K562 (cell line): ENCODE results near the gene VPS18. TPM values are rescaled to one million over a fixed set of nuclear protein-coding genes. Genes with fewer than 3 reads are reported as not detected.

Source experiments
- ATAC-seq: fragments of 200-7000 bp; cut with Tn5 transposase; 3 replicates; pipeline ENCODE4 v1.9.1; 2020; ENCODE audit warnings: moderate library complexity
- BruUV-seq: library from RNA; stranded (reverse); fragments of 400-500 nt; replicated peaks from 2 replicates; lab custom pipeline; 2021; lab: Mats Ljungman, UMichigan
- CTCF ChIA-PET: fragments of 300-600 bp; formaldehyde crosslinking; extraction: SDS; loops from one replicate; lab custom pipeline; 2021; ENCODE audit warnings: low intra/inter-chr PET ratio; lab: Yijun Ruan, JAX
- POLR2A ChIA-PET: fragments of 300-600, 350-650 bp; sonication (Branson Sonifier 250); formaldehyde crosslinking; extraction: SDS; loops from one replicate; lab custom pipeline; 2021; ENCODE audit warnings: antibody characterized with exemption, inconsistent platforms; lab: Yijun Ruan, JAX
- DNase-seq, 4 experiments: peaks; one replicate each; pipeline versions ENCODE4 v3.0.0 to v3.0.0-alpha.2; 2011 to 2018; ENCODE audit warnings: low spot score in 3 of 4, mixed read lengths in 3 of 4; ENCODE audit errors: extremely low read depth in 1 of 4
- FAIRE-seq: peaks from 2 replicates; lab custom pipeline; 2011; peaks lifted over from hg19 to GRCh38; lab: Jason Lieb, UNC
- H2AFZ ChIP-seq: 2 replicates; pipeline ENCODE4 v1.6.0; 2011; ENCODE audit warnings: low read depth, low read length, control low read depth, inconsistent platforms
- H3K27ac ChIP-seq: fragments of 200-600 bp; 3 replicates; pipeline ENCODE4 v1.8.0; 2011; ENCODE audit warnings: low read depth, mild to moderate bottlenecking, control low read depth, inconsistent platforms, low read length, moderate library complexity, mixed read lengths; ENCODE audit errors: extremely low read depth
- H3K27me3 ChIP-seq, 2 experiments: fragments of 300-600 bp in 1 of 2; 2 replicates in 1 of 2; 3 replicates in 1 of 2; pipeline versions ENCODE4 v1.6.0 to v1.8.0; 2011; ENCODE audit warnings: inconsistent platforms in 2 of 2, low read length in 2 of 2, mild to moderate bottlenecking in 1 of 2, mixed read lengths in 1 of 2, moderate library complexity in 1 of 2; ENCODE audit not compliant: control insufficient read depth in 2 of 2, insufficient read depth in 2 of 2
- H3K36me3 ChIP-seq: fragments of 300-600 bp; 3 replicates; pipeline ENCODE4 v1.8.0; 2011; ENCODE audit warnings: mild to moderate bottlenecking, low read length, inconsistent platforms; ENCODE audit not compliant: control insufficient read depth, insufficient read depth
- H3K4me1 ChIP-seq, 2 experiments: fragments of 200-600 bp in 1 of 2; replicated peaks in 1 of 2; 2 replicates in 1 of 2; 3 replicates in 1 of 2; pipeline versions ENCODE4 v1.5.1 to v1.8.0; 2011; ENCODE audit warnings: inconsistent platforms in 2 of 2, low read length in 2 of 2, mild to moderate bottlenecking in 1 of 2, mixed read lengths in 1 of 2, moderate library complexity in 1 of 2; ENCODE audit not compliant: control insufficient read depth in 2 of 2, insufficient read depth in 2 of 2
- H3K4me2 ChIP-seq: 2 replicates; pipeline ENCODE4 v1.6.1; 2011; ENCODE audit warnings: low read length, control low read depth, inconsistent platforms, mixed read lengths; ENCODE audit not compliant: insufficient read depth
- H3K4me3 ChIP-seq: fragments of 200-600 bp; sonication (generic), shearing (Covaris generic); 2 replicates; pipeline ENCODE4 v1.5.1; 2016; ENCODE audit warnings: control low read depth, inconsistent platforms
- H3K79me2 ChIP-seq: fragments of 200-600 bp; 3 replicates; pipeline ENCODE4 v1.8.0; 2011; ENCODE audit warnings: low read length, inconsistent platforms; ENCODE audit not compliant: control insufficient read depth, insufficient read depth
- H3K9ac ChIP-seq, 2 experiments: 2 replicates each; pipeline versions ENCODE4 v1.6.0 to v1.6.1; 2011; ENCODE audit warnings: low read depth in 2 of 2, low read length in 2 of 2, control low read depth in 1 of 2, inconsistent platforms in 1 of 2, mild to moderate bottlenecking in 1 of 2, mixed read lengths in 1 of 2; ENCODE audit not compliant: insufficient read depth in 1 of 2
- H3K9me1 ChIP-seq: one replicate; pipeline ENCODE4 v1.6.0; 2011; ENCODE audit warnings: inconsistent platforms, mild to moderate bottlenecking, low read length, moderate library complexity; ENCODE audit not compliant: control insufficient read depth, insufficient read depth
- H3K9me3 ChIP-seq: replicated peaks from 2 replicates; pipeline ENCODE4 v1.5.1; 2011; ENCODE audit warnings: low read depth, low read length, inconsistent platforms; ENCODE audit not compliant: control insufficient read depth, insufficient read depth
- H4K20me1 ChIP-seq: replicated peaks from 2 replicates; pipeline ENCODE4 v1.6.1; 2011; ENCODE audit warnings: low read length, inconsistent platforms, mixed read lengths; ENCODE audit not compliant: control insufficient read depth, insufficient read depth
- CTBP1 ChIP-seq: fragments of 450-650 bp; IDR thresholded peaks from 2 replicates; pipeline ENCODE4 v1.6.1; 2016; ENCODE audit warnings: borderline replicate concordance
- ETS2 ChIP-seq: IDR thresholded peaks from 2 replicates; pipeline ENCODE4 v1.6.1; 2016; ENCODE audit warnings: borderline replicate concordance, missing genetic modification characterization, mild to moderate bottlenecking, moderate library complexity, missing compliant biosample characterization; ENCODE audit not compliant: poor library complexity, severe bottlenecking
- MAFK ChIP-seq: IDR thresholded peaks from 2 replicates; pipeline ENCODE4 v1.6.1; 2011; ENCODE audit warnings: low read length, improper control_type of control experiment
- SMARCA5 ChIP-seq: fragments of 450-650 bp; IDR thresholded peaks from 2 replicates; pipeline ENCODE4 v1.6.1; 2016
- THRAP3 ChIP-seq: fragments of 450-650 bp; IDR thresholded peaks from 2 replicates; pipeline ENCODE4 v1.6.1; 2016; ENCODE audit warnings: mild to moderate bottlenecking, inconsistent platforms, borderline replicate concordance
- TRIM28 ChIP-seq: fragments of 450-650 bp; IDR thresholded peaks from 2 replicates; pipeline ENCODE4 v1.6.1; 2017
- ZFPM2 ChIP-seq: fragments of 250-450 bp; sonication (Bioruptor Pico); IDR thresholded peaks from 2 replicates; pipeline ENCODE4 v1.5.1; 2022; ENCODE audit warnings: mild to moderate bottlenecking
- WGBS: fragments of 100-300 bp; shearing (Covaris generic); methylation state at CpG from one replicate; pipeline ENCODE4 v1.1.6; 2016; ENCODE audit warnings: low coverage, mixed read lengths; ENCODE audit not compliant: insufficient coverage; ENCODE audit errors: missing lambda C conversion rate; 5-methylcytosine and 5-hydroxymethylcytosine counted together
- in situ Hi-C: fragments of 300-500 bp; cut with MboI; formaldehyde crosslinking; loops from 4 replicates; pipeline ENCODE4 v1.15.0; 2018; ENCODE audit warnings: inconsistent platforms, mixed read lengths
- intact Hi-C: fragments of 100-400 bp; cut with micrococcal nuclease; formaldehyde crosslinking; loops from 2 replicates; pipeline ENCODE4 v1.14.2; 2022
- polyA plus RNA-seq, 8 experiments: library from polyadenylated mRNA; depleted of rRNA in 4 of 8; stranded (reverse) in 5 of 8; unstranded in 3 of 8; fragments of >200 nt; fragmentation: Nextera tagmentation in 2 of 8; fragmentation: Illumina TruSeq in 1 of 8; extraction: Ambion mirVana in 2 of 8; extraction: Trizol in 1 of 8; gene quantifications; 2 replicates each; pipeline versions ENCODE4 v1.2.1 to v1.2.3, GENCODE V29; 2011 to 2014; ENCODE audit warnings: inconsistent platforms in 1 of 8, missing spikeins in 1 of 8
- total RNA-seq, 7 experiments: library from RNA; depleted of rRNA in 6 of 7; stranded (reverse); fragments of >200 nt in 6 of 7; fragmentation: Illumina TruSeq in 2 of 7; extraction: Trizol in 2 of 7; gene quantifications; 2 replicates each; pipeline versions ENCODE4 v1.2.1 to v1.2.3, GENCODE V29; 2011 to 2021; ENCODE audit warnings: low replicate concordance in 1 of 7
- TF ChIP-seq, protein P1 (sequence below): fragments of 150-350 bp; conservative IDR thresholded peaks from 2 replicates; pipeline ENCODE4 v1.6.1; 2014; ENCODE audit warnings: low read length
- TF ChIP-seq, protein P2 (sequence below), 2 experiments: fragments of 450-650 bp in 1 of 2; sonication (generic) in 1 of 2; formaldehyde crosslinking in 1 of 2; IDR thresholded peaks; 2 replicates each; pipeline versions ENCODE4 v1.7.1 to v1.9.0; 2016 to 2022; ENCODE audit warnings: inconsistent platforms in 1 of 2, mild to moderate bottlenecking in 1 of 2, missing genetic modification reagents in 1 of 2

Gene VPS18
- total and polyA plus RNA-seq, 9 of the 15 experiments (the other 6 are each of a cell fraction or from before 2014, with no cell fraction given), result 0.73 to 19.9 (median 8.5) TPM

DNA sequence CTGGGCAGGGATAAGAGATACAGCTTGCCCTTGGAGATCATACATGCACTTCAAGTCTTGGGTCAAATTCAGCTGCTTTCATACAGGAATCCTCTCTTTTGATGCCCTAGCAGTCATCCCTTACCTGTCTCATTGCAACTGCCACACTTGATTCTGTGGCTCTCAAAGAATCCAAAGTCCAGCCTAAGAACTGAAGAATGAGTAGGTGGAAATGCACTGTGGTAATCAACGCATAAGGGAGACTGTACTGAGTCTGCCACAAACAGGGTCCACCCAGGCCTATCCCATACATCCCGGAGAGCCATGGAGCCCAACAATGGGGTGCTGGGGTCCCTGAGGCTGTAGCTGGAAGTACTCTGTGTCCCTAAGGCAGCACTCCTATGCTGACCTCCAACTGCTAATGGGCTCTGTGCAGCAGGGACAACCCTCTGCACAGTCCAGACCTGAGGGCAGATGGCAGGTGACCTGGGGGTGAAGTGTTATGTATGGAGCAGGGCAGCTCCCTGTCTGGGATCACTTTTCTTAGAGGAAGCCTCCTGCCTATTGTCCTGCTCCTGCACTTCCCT lies 1.7 kb upstream of the VPS18 start:
- DNase-seq, result no peak
- CTCF ChIA-PET, result interaction anchor here (1.1 to 6.7 kb wide), 3 partner anchors 35 to 110 kb away, joined by 6 to 75 read pairs (median 66); no protein-coding TSS in a partner anchor
- Histone ChIP-seq H3K79me2 (peaks cover 17% of the 10 kb centered on the region), H3K9me3 (no peaks in the 10 kb centered on the region), H3K4me3 (no peak overlapping the region), H3K27me3 (no peaks in the 10 kb centered on the region), H3K4me1 (peaks cover 8 to 16% of the 10 kb centered on the region in 2 experiments; a peak in 4 of 5 replicates), H3K27ac (no peak overlapping the region), H2AFZ (peak overlapping the region; percentile 21; the same call in 1 of the 2 replicates), H4K20me1 (no peaks in the 10 kb centered on the region), H3K4me2 (no peak overlapping the region; the same call in 1 of the 2 replicates), H3K36me3 (peaks cover 16% of the 10 kb centered on the region; the same call in 2 of the 3 replicates), H3K9ac (no peak overlapping the region), H3K9me1 (no peaks in the 10 kb centered on the region)
- intact Hi-C loops, result loop anchor here (1.0 to 10.0 kb wide), 4 partner anchors 107 to 298 kb away; partner anchors contain the start of gene KNL1
- no TSS peak for BruUV-seq
- no peak for FAIRE-seq
- 4% methylated on average over 2 of the region's 2 CpGs for WGBS
- POLR2A ChIA-PET, result interaction anchor here (0.6 to 1.4 kb wide), 7 partner anchors 19 to 537 kb away, joined by 3 to 6 read pairs (median 3); partner anchors contain the start of gene RHOV
- ATAC-seq, result no peak
- in situ Hi-C loops, result loop anchor here (5.0 to 10.0 kb wide), 2 partner anchors 35 to 218 kb away; no protein-coding TSS in a partner anchor
- TF ChIP-seq THRAP3 (no peak), MAFK (no peak), ETS2 (tag) (no peak), CTBP1 (no peak), SMARCA5 (no peak), ZFPM2 (CRISPR knock-in tag) (no peak), TRIM28 (no peak)
- TF ChIP-seq, protein P1, sequence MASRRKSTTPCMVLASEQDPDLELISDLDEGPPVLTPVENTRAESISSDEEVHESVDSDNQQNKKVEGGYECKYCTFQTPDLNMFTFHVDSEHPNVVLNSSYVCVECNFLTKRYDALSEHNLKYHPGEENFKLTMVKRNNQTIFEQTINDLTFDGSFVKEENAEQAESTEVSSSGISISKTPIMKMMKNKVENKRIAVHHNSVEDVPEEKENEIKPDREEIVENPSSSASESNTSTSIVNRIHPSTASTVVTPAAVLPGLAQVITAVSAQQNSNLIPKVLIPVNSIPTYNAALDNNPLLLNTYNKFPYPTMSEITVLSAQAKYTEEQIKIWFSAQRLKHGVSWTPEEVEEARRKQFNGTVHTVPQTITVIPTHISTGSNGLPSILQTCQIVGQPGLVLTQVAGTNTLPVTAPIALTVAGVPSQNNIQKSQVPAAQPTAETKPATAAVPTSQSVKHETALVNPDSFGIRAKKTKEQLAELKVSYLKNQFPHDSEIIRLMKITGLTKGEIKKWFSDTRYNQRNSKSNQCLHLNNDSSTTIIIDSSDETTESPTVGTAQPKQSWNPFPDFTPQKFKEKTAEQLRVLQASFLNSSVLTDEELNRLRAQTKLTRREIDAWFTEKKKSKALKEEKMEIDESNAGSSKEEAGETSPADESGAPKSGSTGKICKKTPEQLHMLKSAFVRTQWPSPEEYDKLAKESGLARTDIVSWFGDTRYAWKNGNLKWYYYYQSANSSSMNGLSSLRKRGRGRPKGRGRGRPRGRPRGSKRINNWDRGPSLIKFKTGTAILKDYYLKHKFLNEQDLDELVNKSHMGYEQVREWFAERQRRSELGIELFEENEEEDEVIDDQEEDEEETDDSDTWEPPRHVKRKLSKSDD, result no peak
- TF ChIP-seq, protein P2, sequence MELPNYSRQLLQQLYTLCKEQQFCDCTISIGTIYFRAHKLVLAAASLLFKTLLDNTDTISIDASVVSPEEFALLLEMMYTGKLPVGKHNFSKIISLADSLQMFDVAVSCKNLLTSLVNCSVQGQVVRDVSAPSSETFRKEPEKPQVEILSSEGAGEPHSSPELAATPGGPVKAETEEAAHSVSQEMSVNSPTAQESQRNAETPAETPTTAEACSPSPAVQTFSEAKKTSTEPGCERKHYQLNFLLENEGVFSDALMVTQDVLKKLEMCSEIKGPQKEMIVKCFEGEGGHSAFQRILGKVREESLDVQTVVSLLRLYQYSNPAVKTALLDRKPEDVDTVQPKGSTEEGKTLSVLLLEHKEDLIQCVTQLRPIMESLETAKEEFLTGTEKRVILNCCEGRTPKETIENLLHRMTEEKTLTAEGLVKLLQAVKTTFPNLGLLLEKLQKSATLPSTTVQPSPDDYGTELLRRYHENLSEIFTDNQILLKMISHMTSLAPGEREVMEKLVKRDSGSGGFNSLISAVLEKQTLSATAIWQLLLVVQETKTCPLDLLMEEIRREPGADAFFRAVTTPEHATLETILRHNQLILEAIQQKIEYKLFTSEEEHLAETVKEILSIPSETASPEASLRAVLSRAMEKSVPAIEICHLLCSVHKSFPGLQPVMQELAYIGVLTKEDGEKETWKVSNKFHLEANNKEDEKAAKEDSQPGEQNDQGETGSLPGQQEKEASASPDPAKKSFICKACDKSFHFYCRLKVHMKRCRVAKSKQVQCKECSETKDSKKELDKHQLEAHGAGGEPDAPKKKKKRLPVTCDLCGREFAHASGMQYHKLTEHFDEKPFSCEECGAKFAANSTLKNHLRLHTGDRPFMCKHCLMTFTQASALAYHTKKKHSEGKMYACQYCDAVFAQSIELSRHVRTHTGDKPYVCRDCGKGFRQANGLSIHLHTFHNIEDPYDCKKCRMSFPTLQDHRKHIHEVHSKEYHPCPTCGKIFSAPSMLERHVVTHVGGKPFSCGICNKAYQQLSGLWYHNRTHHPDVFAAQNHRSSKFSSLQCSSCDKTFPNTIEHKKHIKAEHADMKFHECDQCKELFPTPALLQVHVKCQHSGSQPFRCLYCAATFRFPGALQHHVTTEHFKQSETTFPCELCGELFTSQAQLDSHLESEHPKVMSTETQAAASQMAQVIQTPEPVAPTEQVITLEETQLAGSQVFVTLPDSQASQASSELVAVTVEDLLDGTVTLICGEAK (IDR thresholded peaks at IDR 0.05), result no peak
- TF ChIP-seq, protein P2 (CRISPR knock-in tag; IDR thresholded peaks at IDR 0.05), result no peak
